ENCODE measurements around the gene GSPT1. TPM values are rescaled to one million over a fixed set of nuclear protein-coding genes. Genes with fewer than 3 reads are reported as not detected.
"Not testable (repeated sequence)": the region's sequence is repeated elsewhere in the genome, so short reads cannot be mapped to it uniquely, and the experiment has no call there.

The GSPT1 gene
- polyA plus RNA-seq, 1 of the 3 experiments (the other 2 are of a cell fraction), result 41.5 TPM

- H3K27ac ChIP-seq (ENCODE audit: low read depth in 2 of 2, low read length in 1 of 2); H4K20me1 ChIP-seq (ENCODE audit: insufficient read depth); H3K9me3 ChIP-seq; H3K79me2 ChIP-seq (ENCODE audit: insufficient read depth); DNase-seq; H3K4me3 ChIP-seq (ENCODE audit: low read depth in 2 of 2, low read length in 1 of 2); H3K4me2 ChIP-seq; H2AFZ ChIP-seq (ENCODE audit: low read depth); POLR2A ChIA-PET; H3K36me3 ChIP-seq (replicated peaks in 1 of 2; ENCODE audit: control insufficient read depth in 1 of 2, insufficient read depth in 2 of 2, low read length in 1 of 2); H3K4me1 ChIP-seq (ENCODE audit: control insufficient read depth in 1 of 2, insufficient read depth in 2 of 2, low read depth in 1 of 2, low read length in 1 of 2); CTCF ChIA-PET; H3F3A ChIP-seq (replicated peaks; ENCODE audit: insufficient read depth); H3K9me2 ChIP-seq; H3K9ac ChIP-seq; H3K27me3 ChIP-seq (ENCODE audit: insufficient read depth): not testable (repeated sequence)
- 84% methylated on average over 10 of the region's 10 CpGs for WGBS (ENCODE audit: low lambda C conversion rate)
Observed at GRCh38 chr16:11924046-11924445, 8.3 kb upstream of the GSPT1 start.

DNA sequence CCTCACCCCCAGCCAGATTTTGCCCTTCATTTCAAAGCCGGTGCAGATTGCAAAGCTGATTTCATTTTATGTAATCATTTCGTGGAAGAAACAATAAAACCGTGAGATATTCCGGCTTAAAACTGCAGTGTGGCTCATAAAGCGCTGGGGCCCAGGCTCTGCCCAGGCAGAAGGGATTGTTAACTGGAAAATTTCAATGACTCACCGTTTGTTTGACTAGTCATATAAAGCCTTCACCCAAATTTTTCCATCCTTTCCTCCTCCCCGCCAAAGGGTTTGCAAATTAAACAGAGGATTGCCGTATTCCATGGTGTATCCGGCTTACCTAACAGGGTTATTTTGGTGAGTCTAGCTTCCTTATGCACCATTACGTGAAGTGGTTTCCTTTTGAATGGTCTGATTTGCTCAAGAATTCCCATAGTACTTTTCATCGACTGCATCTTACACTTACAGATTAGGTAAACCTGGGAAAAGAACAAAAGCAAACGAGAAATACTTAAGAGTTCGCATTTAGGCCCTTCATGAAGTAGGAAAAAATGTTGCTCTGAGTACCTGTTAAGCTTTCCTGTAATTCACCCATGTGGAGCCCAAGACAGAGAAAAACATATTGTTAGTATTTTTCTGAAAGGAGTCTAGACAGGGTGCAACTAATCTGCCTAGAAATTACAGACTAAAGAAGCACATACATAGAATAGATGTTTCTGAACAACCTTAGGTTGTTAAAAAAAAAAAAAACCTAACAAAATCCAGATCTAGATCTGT, 949 bp upstream of the GSPT1 start:
- WGBS (ENCODE audit: low lambda C conversion rate), result 63% methylated on average over 13 of the region's 13 CpGs
- Histone ChIP-seq H3K4me3 (ENCODE audit: low read depth in 2 of 2, low read length in 1 of 2) (peak overlapping the region; percentile 57 to 66), H3K27me3 (ENCODE audit: insufficient read depth) (no peaks in the 10 kb centered on the region), H3K9me2 (no peaks in the 10 kb centered on the region), H3K9ac (peak overlapping the region; percentile 62; the same call in 1 of the 2 replicates), H3K9me3 (no peaks in the 10 kb centered on the region), H2AFZ (ENCODE audit: low read depth) (peak overlapping the region; percentile 98), H3K27ac (ENCODE audit: low read depth in 2 of 2, low read length in 1 of 2) (peak overlapping the region; percentile 45 to 68; a peak in 3 of 4 replicates), H4K20me1 (ENCODE audit: insufficient read depth) (peaks cover 31% of the 10 kb centered on the region), H3K4me1 (ENCODE audit: control insufficient read depth in 1 of 2, insufficient read depth in 2 of 2, low read depth in 1 of 2, low read length in 1 of 2) (peaks cover 17 to 18% of the 10 kb centered on the region in 2 experiments; a peak in 3 of 4 replicates), H3K36me3 (replicated peaks in 1 of 2; ENCODE audit: control insufficient read depth in 1 of 2, insufficient read depth in 2 of 2, low read length in 1 of 2) (peaks cover 0 to 6% of the 10 kb centered on the region in 2 experiments), H3F3A (replicated peaks; ENCODE audit: insufficient read depth) (peaks cover 7% of the 10 kb centered on the region), H3K79me2 (ENCODE audit: insufficient read depth) (peaks cover 39% of the 10 kb centered on the region), H3K4me2 (peak overlapping the region; percentile 84)
- no peak for DNase-seq
- no peak for TF ChIP-seq ELF1 (IDR thresholded peaks at IDR 0.05)
- no peak for TF ChIP-seq CHD2 (IDR thresholded peaks at IDR 0.05; ENCODE audit: low read length, partially characterized antibody)
- TF ChIP-seq EP300 (IDR thresholded peaks at IDR 0.05; ENCODE audit: borderline replicate concordance in 1 of 2, low read depth in 1 of 2, low read length in 1 of 2), result no peak
- TF ChIP-seq FOXM1 (IDR thresholded peaks at IDR 0.05; ENCODE audit: low read depth), result no peak
- no peak for TF ChIP-seq SMC3 (IDR thresholded peaks at IDR 0.05; ENCODE audit: low read depth, low read length)
- no peak for TF ChIP-seq GATA2 (CRISPR knock-in tag; IDR thresholded peaks at IDR 0.05)
- no peak for TF ChIP-seq RFX5 (IDR thresholded peaks at IDR 0.05; ENCODE audit: low read length)
- TF ChIP-seq, protein P1, sequence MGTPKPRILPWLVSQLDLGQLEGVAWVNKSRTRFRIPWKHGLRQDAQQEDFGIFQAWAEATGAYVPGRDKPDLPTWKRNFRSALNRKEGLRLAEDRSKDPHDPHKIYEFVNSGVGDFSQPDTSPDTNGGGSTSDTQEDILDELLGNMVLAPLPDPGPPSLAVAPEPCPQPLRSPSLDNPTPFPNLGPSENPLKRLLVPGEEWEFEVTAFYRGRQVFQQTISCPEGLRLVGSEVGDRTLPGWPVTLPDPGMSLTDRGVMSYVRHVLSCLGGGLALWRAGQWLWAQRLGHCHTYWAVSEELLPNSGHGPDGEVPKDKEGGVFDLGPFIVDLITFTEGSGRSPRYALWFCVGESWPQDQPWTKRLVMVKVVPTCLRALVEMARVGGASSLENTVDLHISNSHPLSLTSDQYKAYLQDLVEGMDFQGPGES (IDR thresholded peaks at IDR 0.05; ENCODE audit: low read depth, low read length), result no peak
- TF ChIP-seq, protein P2, sequence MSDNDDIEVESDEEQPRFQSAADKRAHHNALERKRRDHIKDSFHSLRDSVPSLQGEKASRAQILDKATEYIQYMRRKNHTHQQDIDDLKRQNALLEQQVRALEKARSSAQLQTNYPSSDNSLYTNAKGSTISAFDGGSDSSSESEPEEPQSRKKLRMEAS (IDR thresholded peaks at IDR 0.05; ENCODE audit: low read depth), result no peak
- no peak for TF ChIP-seq MXI1 (IDR thresholded peaks at IDR 0.05; ENCODE audit: low read depth, low read length)
- TF ChIP-seq FOXJ3 (CRISPR knock-in tag; IDR thresholded peaks at IDR 0.05), result no peak
- no peak for TF ChIP-seq NRF1 (IDR thresholded peaks at IDR 0.05; ENCODE audit: low read depth, low read length)
- no peak for TF ChIP-seq JUND (IDR thresholded peaks at IDR 0.05)
- TF ChIP-seq TAF1 (IDR thresholded peaks at IDR 0.05; ENCODE audit: borderline replicate concordance, low read depth, low read length), result no peak
- TF ChIP-seq RAD21 (IDR thresholded peaks at IDR 0.05; ENCODE audit: low read length), result no peak
- TF ChIP-seq TEAD4 (IDR thresholded peaks at IDR 0.05; ENCODE audit: borderline replicate concordance, insufficient read depth), result no peak
- no peak for TF ChIP-seq NFIC (IDR thresholded peaks at IDR 0.05; ENCODE audit: borderline replicate concordance)
- ChIA-PET CTCF (interaction anchor here (1.0 kb wide), 1 partner anchor 151 kb away, joined by 4 read pairs; no protein-coding TSS in a partner anchor), POLR2A (interaction anchor here (0.6 to 1.0 kb wide), 2 partner anchors 74 to 151 kb away, joined by 3 read pairs; no protein-coding TSS in a partner anchor)
